Measurements from ENCODE around the gene ZFP36. TPM values are rescaled to one million over a fixed set of nuclear protein-coding genes. Genes with fewer than 3 reads are reported as not detected.

Gene ZFP36
- total RNA-seq, 1 donor from 2014 or later = 111 TPM

DNA sequence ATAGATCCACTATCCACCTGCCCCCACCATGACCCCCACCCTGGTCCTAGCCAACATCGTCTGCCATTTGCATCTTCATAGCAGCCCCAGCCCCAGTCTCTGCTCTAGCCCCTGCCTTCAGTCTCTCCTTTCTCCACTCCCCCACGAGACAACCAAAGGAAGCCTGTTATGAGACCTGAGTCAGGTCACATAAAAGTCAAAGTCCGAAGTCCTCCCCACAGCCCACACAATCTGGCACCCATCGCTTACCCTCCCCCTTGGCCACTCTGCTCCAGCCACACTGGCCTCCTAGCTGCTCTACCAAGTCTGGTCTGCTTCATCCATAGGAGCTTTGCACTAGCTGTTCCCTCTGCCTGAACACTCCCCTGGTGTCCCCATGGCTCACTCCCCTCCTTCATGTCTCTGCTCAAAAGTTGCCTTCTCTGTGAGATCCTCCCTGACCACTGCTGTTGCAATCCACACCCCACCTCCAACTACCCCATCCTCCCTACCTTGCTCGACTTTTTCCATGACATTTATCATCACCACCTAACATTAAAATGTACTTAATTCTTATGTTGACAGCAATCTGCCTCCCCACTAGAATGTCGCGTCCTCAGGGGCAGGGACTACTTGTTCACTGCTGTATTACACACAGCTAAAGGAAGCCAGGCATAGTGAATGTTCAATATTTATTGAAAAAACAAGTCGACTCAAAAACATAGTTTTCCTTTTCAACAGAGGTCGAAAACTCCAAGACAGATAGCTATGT is 4.6 kb downstream of the ZFP36 start:
- TF ChIP-seq, protein P1, sequence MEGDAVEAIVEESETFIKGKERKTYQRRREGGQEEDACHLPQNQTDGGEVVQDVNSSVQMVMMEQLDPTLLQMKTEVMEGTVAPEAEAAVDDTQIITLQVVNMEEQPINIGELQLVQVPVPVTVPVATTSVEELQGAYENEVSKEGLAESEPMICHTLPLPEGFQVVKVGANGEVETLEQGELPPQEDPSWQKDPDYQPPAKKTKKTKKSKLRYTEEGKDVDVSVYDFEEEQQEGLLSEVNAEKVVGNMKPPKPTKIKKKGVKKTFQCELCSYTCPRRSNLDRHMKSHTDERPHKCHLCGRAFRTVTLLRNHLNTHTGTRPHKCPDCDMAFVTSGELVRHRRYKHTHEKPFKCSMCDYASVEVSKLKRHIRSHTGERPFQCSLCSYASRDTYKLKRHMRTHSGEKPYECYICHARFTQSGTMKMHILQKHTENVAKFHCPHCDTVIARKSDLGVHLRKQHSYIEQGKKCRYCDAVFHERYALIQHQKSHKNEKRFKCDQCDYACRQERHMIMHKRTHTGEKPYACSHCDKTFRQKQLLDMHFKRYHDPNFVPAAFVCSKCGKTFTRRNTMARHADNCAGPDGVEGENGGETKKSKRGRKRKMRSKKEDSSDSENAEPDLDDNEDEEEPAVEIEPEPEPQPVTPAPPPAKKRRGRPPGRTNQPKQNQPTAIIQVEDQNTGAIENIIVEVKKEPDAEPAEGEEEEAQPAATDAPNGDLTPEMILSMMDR (IDR thresholded peaks at IDR 0.05; ENCODE audit: unreplicated experiment) = no peak
- Mint-ChIP-seq H3K4me1 (peaks cover 51% of the 10 kb centered on the region), H3K4me3 (peak overlapping the region; percentile 94), H3K27ac (peak overlapping the region; percentile 87), H3K27me3 (ENCODE audit: low read depth) (peaks cover 1% of the 10 kb centered on the region), H3K9me3 (no peaks in the 10 kb centered on the region), H3K36me3 (peaks cover 4% of the 10 kb centered on the region)
- DNase-seq (ENCODE audit: low spot score in 2 of 2, unreplicated experiment in 2 of 2) = no peak

DNA sequence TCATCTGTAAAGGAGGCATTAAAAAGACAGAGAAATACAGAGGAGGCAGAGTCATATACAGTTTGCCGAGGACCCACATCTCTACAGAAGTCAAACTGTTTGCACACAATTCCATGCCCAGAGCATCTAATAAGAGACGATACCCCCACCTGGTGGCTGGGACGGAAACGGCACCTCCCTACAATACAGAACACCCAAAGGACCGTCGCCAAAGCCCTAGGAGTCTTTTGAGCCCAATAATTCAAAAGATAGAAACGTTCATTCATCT is 5.1 kb downstream of the ZFP36 start:
- Mint-ChIP-seq H3K4me3 (peak overlapping the region; percentile 94), H3K9me3 (no peaks in the 10 kb centered on the region), H3K36me3 (peaks cover 4% of the 10 kb centered on the region), H3K27me3 (ENCODE audit: low read depth) (peaks cover 1% of the 10 kb centered on the region), H3K4me1 (peaks cover 50% of the 10 kb centered on the region), H3K27ac (peak overlapping the region; percentile 87)
- TF ChIP-seq, protein P1 (IDR thresholded peaks at IDR 0.05; ENCODE audit: unreplicated experiment) = peak; percentile 83
- peak; percentile 72 to 92 for DNase-seq (ENCODE audit: low spot score in 2 of 2, unreplicated experiment in 2 of 2)

DNA sequence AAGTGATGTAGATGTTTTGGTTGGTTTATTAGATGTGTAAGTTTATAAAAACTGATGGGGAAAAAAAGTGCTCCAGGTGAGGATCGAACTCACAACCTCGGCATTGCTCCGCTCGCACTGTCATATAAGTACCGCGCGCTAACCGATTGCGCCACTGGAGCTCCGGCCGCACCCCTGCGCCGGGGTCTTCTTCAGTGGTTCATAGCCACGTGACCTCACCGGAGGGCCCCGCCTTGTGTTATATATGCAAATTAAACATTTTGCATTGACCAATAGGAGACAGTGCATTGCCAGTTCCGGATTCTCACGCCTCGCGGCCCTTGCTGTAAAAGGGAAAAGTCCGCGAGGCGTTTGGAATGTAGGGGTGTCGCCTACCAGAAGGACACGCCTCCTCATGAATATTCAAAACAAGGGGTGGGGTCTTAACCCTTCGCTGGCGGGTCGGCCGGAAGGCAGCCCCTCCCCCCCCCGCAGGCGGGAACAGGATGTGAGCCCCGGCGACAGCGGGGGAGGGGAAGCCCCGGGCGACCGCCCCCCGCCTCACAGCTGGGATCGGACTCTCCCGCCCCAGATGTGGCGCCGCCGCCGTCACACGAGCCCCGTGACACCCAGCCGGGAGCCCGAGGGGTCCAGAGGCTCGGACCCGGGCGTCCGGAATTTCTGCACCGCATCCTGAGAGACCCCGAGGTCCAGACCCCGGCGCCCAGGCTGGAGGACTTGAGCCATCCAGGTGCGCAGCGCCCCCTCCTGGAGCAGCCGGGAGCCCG is 5.6 kb downstream of the ZFP36 start, which contains the start of gene PLEKHG2:
TSS of gene PLEKHG2 (plus strand) at position 570 of the 767 bp plus-strand sequence. CDS start 1,418 bp downstream, outside the sequence.
- DNase-seq (ENCODE audit: low spot score in 2 of 2, unreplicated experiment in 2 of 2) = peak; percentile 96 to 100
- no peaks in the 10 kb centered on the region for H3K9me3 Mint-ChIP-seq
- TF ChIP-seq, protein P1 (IDR thresholded peaks at IDR 0.05; ENCODE audit: unreplicated experiment) = peak; percentile 86
- peaks cover 5% of the 10 kb centered on the region for H3K36me3 Mint-ChIP-seq
- H3K27ac Mint-ChIP-seq = peak within 1 kb of the TSS; percentile 91
- peaks cover 47% of the 10 kb centered on the region for H3K4me1 Mint-ChIP-seq
- H3K4me3 Mint-ChIP-seq = peak within 1 kb of the TSS; percentile 94
- peaks cover 1% of the 10 kb centered on the region for H3K27me3 Mint-ChIP-seq (ENCODE audit: low read depth)

DNA sequence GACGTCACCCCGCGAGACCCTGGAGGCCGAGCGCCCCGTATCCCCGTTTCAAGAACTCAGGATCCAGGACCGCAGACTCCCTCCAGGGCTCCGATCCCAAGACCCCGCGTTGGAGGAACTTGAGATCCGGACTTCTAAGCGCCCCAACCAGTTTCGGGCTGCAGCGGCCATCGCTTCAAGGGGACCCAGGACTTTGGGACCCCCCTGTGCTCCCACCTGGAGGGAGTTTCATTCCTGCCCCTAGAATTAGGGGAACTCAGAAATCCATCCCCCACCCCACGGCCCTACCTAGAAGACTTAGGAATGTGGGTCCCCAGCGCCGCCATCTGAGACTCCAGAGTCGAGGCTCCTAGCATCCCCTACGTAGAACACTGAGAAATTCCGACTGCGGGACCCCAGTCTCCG is 6.2 kb downstream of the ZFP36 start:
- TF ChIP-seq, protein P1 (IDR thresholded peaks at IDR 0.05; ENCODE audit: unreplicated experiment) = peak; percentile 38
- Mint-ChIP-seq H3K4me1 (peaks cover 46% of the 10 kb centered on the region), H3K9me3 (no peaks in the 10 kb centered on the region), H3K4me3 (peak overlapping the region; percentile 94), H3K27me3 (ENCODE audit: low read depth) (peaks cover 1% of the 10 kb centered on the region), H3K36me3 (peaks cover 7% of the 10 kb centered on the region), H3K27ac (peak overlapping the region; percentile 91)
- peak in 1 of 2 experiments; percentile 63 for DNase-seq (ENCODE audit: low spot score in 2 of 2, unreplicated experiment in 2 of 2)

DNA sequence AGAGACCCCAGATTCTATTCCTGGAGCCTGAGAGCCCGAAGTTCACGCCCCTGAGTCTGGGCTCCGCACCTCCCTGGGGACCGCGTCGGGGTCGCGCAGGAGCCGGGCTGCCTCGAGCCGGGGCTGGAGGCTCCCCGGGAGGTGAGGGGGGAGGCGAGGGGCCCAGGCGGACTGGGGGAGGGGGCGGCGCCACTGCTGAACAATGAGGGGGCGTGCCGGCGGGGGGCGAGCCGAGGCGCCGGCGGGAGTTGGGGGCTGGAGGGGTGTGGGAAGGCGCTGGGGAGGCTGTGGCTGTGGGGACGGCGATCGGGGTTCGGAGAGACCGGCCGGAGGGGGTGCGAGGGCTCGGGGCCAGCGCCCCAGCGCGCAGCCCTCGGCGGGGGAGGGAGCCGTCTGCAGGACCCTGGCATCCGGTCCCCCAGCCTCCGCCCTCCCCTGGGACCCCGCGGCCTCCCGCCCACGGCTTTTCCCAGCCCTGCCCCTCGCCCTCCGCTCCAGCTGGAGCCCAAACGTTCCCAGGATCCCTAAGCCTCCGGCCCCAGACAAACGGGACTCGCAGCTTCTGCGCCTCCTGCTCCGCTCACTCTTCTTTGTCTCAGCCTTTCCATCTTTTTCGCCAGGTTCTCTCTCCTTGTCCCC is 6.7 kb downstream of the ZFP36 start:
- Mint-ChIP-seq H3K27me3 (ENCODE audit: low read depth) (peaks cover 1% of the 10 kb centered on the region), H3K9me3 (no peaks in the 10 kb centered on the region), H3K36me3 (peaks cover 7% of the 10 kb centered on the region), H3K4me3 (peak overlapping the region; percentile 94), H3K27ac (peak overlapping the region; percentile 98), H3K4me1 (peaks cover 41% of the 10 kb centered on the region)
- peak; percentile 73 to 74 for DNase-seq (ENCODE audit: low spot score in 2 of 2, unreplicated experiment in 2 of 2)
- TF ChIP-seq, protein P1 (IDR thresholded peaks at IDR 0.05; ENCODE audit: unreplicated experiment) = no peak
